Measurements from ENCODE around the gene ZDHHC5. TPM values are rescaled to one million over a fixed set of nuclear protein-coding genes. Genes with fewer than 3 reads are reported as not detected.
A peak's percentile ranks its signal among the peaks of the same experiment; 100 is the strongest.

Gene ZDHHC5
- total and polyA plus RNA-seq, 5 donors from 2014 or later = 32.1 to 49.8 (median 34.0) TPM

DNA sequence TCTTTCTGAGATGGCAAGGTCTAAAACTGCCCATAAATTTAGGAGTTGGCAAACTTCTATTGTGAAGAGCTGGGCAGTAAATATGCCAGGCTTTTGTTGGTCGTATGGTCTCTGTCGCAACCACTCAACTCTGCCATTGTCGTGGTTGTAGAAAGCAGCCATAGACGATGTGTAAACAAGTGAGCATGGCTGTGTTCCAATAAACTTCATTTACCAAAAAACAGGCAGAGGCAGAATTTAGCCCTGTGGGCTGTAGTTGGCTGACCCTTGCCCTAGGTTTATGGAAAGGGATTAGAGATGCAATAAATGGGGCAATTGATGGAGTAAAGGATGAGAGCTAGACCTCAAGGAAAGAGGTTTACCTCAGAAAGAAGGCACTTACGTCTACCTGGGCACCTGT is 35.8 kb upstream of the ZDHHC5 start:
- ATAC-seq (ENCODE audit: low read depth in 2 of 2) (no peak), DNase-seq (no peak)
- no peaks in the 10 kb centered on the region for H3K4me1 ChIP-seq (ENCODE audit: control insufficient read depth, insufficient read depth, low read length, poor library complexity, severe bottlenecking)
- Mint-ChIP-seq H3K27ac (no peak overlapping the region), H3K27me3 (peaks cover 54% of the 10 kb centered on the region), H3K4me1 (peaks cover 0 to 2% (median 0%) of the 10 kb centered on the region in 4 donors), H3K36me3 (no peaks in the 10 kb centered on the region), H3K4me3 (no peak overlapping the region), H3K9me3 (peaks cover 0 to 3% (median 0%) of the 10 kb centered on the region in 7 donors)
- peaks cover 2% of the 10 kb centered on the region for H3K27me3 ChIP-seq (ENCODE audit: control insufficient read depth, insufficient read depth, low read length)
- H3K9me3 ChIP-seq (ENCODE audit: control insufficient read depth in 2 of 2, low read length in 2 of 2) = no peaks in the 10 kb centered on the region
- H3K27ac ChIP-seq (ENCODE audit: insufficient read depth, low read length, poor library complexity, severe bottlenecking) = no peak overlapping the region
- H3K4me3 ChIP-seq (ENCODE audit: low read depth, low read length) = no peak overlapping the region
- H3K36me3 ChIP-seq (ENCODE audit: control insufficient read depth, insufficient read depth, low read length) = no peaks in the 10 kb centered on the region

DNA sequence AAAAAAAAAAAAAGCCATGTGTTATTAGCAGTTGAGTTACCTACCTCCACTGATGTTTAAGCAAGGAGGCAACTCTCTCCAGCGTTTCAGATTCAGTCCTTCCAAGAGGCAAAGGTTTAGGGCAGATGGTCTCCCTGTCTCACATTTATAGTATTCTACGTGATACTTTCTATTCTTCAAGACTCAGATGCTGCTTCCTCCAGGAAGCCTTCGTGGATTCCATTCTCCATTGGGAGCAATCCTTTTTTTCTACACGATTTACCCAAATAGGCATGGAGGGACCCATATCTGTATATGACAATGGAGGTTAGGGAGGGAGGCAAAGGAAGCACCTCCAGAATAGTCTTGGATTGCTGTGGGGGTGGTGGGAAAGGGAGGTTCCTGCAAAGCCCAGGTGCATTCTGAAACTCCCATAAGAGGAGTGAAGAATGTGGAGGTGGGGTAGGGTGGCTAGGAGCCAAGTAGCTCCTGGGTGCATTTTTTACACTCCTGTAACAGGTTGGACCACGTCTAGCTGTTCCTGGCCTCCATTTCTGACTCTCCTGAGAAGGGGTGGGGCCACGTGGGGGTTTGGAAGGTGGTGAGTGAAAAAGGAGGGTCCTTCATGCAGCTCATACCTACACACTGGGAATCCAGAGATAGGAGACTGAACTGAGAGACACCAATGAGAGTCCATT is 34.4 kb upstream of the ZDHHC5 start:
- peaks cover 0 to 3% (median 0%) of the 10 kb centered on the region in 7 donors for H3K9me3 Mint-ChIP-seq
- no peak overlapping the region for H3K4me3 Mint-ChIP-seq
- peaks cover 7% of the 10 kb centered on the region for H3K4me1 ChIP-seq (ENCODE audit: control insufficient read depth, insufficient read depth, low read length, poor library complexity, severe bottlenecking)
- no peak overlapping the region for H3K27ac ChIP-seq (ENCODE audit: insufficient read depth, low read length, poor library complexity, severe bottlenecking)
- peaks cover 3% of the 10 kb centered on the region for H3K27me3 ChIP-seq (ENCODE audit: control insufficient read depth, insufficient read depth, low read length)
- ATAC-seq (ENCODE audit: low read depth in 2 of 2) (no peak), DNase-seq (no peak)
- no peak overlapping the region for H3K27ac Mint-ChIP-seq
- peaks cover 60% of the 10 kb centered on the region for H3K27me3 Mint-ChIP-seq
- peaks cover 0 to 7% (median 3%) of the 10 kb centered on the region in 4 donors for H3K4me1 Mint-ChIP-seq
- H3K36me3 Mint-ChIP-seq = no peaks in the 10 kb centered on the region
- no peaks in the 10 kb centered on the region for H3K9me3 ChIP-seq (ENCODE audit: control insufficient read depth in 2 of 2, low read length in 2 of 2)
- no peaks in the 10 kb centered on the region for H3K36me3 ChIP-seq (ENCODE audit: control insufficient read depth, insufficient read depth, low read length)
- no peak overlapping the region for H3K4me3 ChIP-seq (ENCODE audit: low read depth, low read length)

DNA sequence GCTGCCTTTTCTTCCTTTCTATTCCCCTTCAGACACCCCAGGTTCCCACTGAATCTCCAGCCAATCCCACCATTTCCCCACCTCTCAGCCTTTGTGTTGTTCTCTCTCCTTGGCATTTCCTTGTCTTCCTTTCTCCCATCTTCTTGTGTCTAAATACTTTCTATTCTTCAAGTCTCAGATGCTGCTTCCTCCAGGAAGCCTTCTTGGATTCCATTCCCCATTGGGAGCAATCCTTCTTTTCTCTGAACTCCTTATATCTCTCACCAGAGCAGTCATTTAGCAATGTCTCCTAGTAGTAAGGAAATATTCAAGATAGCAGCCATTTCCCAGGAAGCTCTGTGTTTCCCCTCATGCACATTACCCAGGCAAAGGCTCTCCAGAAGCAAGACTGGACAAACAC is 33.6 kb upstream of the ZDHHC5 start:
- peaks cover 15% of the 10 kb centered on the region for H3K4me1 ChIP-seq (ENCODE audit: control insufficient read depth, insufficient read depth, low read length, poor library complexity, severe bottlenecking)
- Mint-ChIP-seq H3K4me1 (peaks cover 0 to 13% (median 6%) of the 10 kb centered on the region in 4 donors), H3K4me3 (no peak overlapping the region), H3K36me3 (no peaks in the 10 kb centered on the region), H3K27me3 (peaks cover 60% of the 10 kb centered on the region), H3K27ac (no peak overlapping the region), H3K9me3 (peaks cover 0 to 3% (median 0%) of the 10 kb centered on the region in 7 donors)
- peaks cover 4% of the 10 kb centered on the region for H3K27me3 ChIP-seq (ENCODE audit: control insufficient read depth, insufficient read depth, low read length)
- no peaks in the 10 kb centered on the region for H3K9me3 ChIP-seq (ENCODE audit: control insufficient read depth in 2 of 2, low read length in 2 of 2)
- ATAC-seq (ENCODE audit: low read depth in 2 of 2) = no peak
- no peak for DNase-seq
- no peak overlapping the region for H3K27ac ChIP-seq (ENCODE audit: insufficient read depth, low read length, poor library complexity, severe bottlenecking)
- H3K36me3 ChIP-seq (ENCODE audit: control insufficient read depth, insufficient read depth, low read length) = no peaks in the 10 kb centered on the region
- no peak overlapping the region for H3K4me3 ChIP-seq (ENCODE audit: low read depth, low read length)

DNA sequence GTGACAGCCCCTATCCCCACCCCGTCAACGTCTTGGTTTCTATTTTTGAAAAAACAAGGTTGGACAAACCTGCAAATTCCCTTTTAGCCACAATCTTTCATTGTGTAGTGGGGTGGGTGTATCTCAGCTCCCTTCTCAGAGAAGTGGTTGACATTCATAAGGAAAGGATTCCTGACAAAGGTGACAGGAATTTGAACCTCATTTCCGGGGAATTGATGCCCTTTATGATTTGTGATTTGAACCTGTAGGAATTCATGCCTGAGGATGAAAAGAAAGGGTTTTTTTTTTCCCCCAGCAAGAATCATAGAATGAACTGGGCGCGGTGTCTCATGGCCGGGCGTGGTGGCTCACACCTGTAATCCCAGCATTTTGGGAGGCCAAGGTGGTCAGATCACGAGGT is 32.7 kb upstream of the ZDHHC5 start:
- ATAC-seq (ENCODE audit: low read depth in 2 of 2) (no peak), DNase-seq (no peak)
- H3K4me3 ChIP-seq (ENCODE audit: low read depth, low read length) = no peak overlapping the region
- Mint-ChIP-seq H3K4me3 (no peak overlapping the region), H3K4me1 (peaks cover 0 to 21% (median 6%) of the 10 kb centered on the region in 4 donors), H3K27me3 (peaks cover 60% of the 10 kb centered on the region), H3K36me3 (no peaks in the 10 kb centered on the region), H3K9me3 (peaks cover 0 to 2% (median 0%) of the 10 kb centered on the region in 7 donors), H3K27ac (no peak overlapping the region)
- peaks cover 20% of the 10 kb centered on the region for H3K4me1 ChIP-seq (ENCODE audit: control insufficient read depth, insufficient read depth, low read length, poor library complexity, severe bottlenecking)
- no peak overlapping the region for H3K27ac ChIP-seq (ENCODE audit: insufficient read depth, low read length, poor library complexity, severe bottlenecking)
- no peaks in the 10 kb centered on the region for H3K9me3 ChIP-seq (ENCODE audit: control insufficient read depth in 2 of 2, low read length in 2 of 2)
- no peaks in the 10 kb centered on the region for H3K36me3 ChIP-seq (ENCODE audit: control insufficient read depth, insufficient read depth, low read length)
- peaks cover 4% of the 10 kb centered on the region for H3K27me3 ChIP-seq (ENCODE audit: control insufficient read depth, insufficient read depth, low read length)

DNA sequence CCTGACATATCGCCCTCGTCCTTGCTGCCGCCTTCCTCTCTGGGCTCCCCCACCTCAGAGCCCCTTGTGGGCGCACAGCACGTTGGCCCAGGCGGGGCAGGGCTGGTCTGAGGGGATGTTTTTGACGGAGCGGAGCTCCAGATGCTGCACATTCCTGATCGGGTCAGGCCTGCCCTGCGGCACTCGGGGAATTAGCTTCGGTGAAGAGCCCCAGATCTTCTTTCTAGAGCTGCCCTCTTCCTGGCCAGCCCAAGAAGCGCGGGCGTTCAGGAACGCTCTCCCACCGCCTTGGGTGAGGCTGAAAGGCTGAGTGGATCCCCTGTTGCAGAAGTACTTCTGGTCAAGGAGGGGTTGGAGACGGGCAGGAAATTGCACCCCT is 30.3 kb upstream of the ZDHHC5 start:
- Mint-ChIP-seq H3K27ac (no peak overlapping the region), H3K4me1 (peaks cover 0 to 28% (median 6%) of the 10 kb centered on the region in 4 donors), H3K27me3 (peaks cover 69% of the 10 kb centered on the region), H3K36me3 (no peaks in the 10 kb centered on the region), H3K4me3 (peak overlapping the region; percentile 73 to 94 (median 84)), H3K9me3 (peaks cover 0 to 2% (median 0%) of the 10 kb centered on the region in 7 donors)
- Histone ChIP-seq H3K9me3 (ENCODE audit: control insufficient read depth in 2 of 2, low read length in 2 of 2) (no peaks in the 10 kb centered on the region), H3K27ac (ENCODE audit: insufficient read depth, low read length, poor library complexity, severe bottlenecking) (no peak overlapping the region), H3K36me3 (ENCODE audit: control insufficient read depth, insufficient read depth, low read length) (no peaks in the 10 kb centered on the region), H3K4me3 (ENCODE audit: low read depth, low read length) (no peak overlapping the region), H3K27me3 (ENCODE audit: control insufficient read depth, insufficient read depth, low read length) (peaks cover 4% of the 10 kb centered on the region), H3K4me1 (ENCODE audit: control insufficient read depth, insufficient read depth, low read length, poor library complexity, severe bottlenecking) (peaks cover 20% of the 10 kb centered on the region)
- DNase-seq = no peak
- ATAC-seq (ENCODE audit: low read depth in 2 of 2) = no peak

DNA sequence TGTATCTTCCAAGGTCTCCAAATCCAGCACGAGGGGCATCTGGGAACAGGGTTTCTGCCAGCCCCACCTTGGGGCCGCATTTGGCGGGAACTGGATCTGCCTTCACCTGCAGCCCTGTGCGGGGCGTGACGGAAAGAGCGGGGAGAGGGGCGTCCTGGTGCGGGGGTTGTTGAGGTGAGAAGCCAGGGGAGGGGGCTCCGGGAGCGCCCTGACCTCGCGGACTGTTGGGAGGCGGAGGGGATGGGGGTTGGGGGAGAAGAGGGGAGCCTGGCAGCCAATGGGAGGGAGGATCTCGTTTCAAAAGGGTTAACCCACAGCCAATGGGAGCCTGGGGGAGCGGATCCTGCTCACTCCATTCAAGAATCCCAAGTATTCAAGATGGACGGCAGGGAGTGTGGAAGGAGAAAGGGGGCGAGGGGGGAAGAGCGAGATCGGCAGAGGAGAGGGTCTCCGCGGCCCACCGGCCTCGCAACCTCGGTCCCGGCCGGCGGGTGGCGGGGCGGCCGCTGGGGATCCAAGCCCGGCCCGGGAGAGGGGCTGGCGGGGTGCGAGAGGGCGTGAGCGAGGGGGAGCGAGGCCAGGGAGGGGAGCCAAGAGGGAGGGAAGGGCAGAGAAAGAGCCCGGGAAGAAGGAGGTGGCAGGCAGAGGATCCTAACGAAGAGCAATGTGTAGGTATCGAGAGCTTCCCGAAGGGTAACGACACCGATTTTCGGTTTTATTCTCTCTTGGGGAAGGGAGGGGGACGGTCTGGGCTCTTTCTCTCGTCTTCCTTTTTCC is 29.7 kb upstream of the ZDHHC5 start:
- Mint-ChIP-seq H3K27ac (peak overlapping the region in 2 of 3 donors; percentile 32 to 79), H3K4me3 (peak overlapping the region; percentile 76 to 94 (median 86)), H3K36me3 (no peaks in the 10 kb centered on the region), H3K27me3 (peaks cover 72% of the 10 kb centered on the region), H3K4me1 (peaks cover 0 to 28% (median 6%) of the 10 kb centered on the region in 4 donors), H3K9me3 (peaks cover 0 to 2% (median 0%) of the 10 kb centered on the region in 7 donors)
- peak overlapping the region; percentile 75 for H3K4me3 ChIP-seq (ENCODE audit: low read depth, low read length)
- H3K36me3 ChIP-seq (ENCODE audit: control insufficient read depth, insufficient read depth, low read length) = no peaks in the 10 kb centered on the region
- ATAC-seq (ENCODE audit: low read depth in 2 of 2) (no peak), DNase-seq (no peak)
- H3K9me3 ChIP-seq (ENCODE audit: control insufficient read depth in 2 of 2, low read length in 2 of 2) = no peaks in the 10 kb centered on the region
- peaks cover 4% of the 10 kb centered on the region for H3K27me3 ChIP-seq (ENCODE audit: control insufficient read depth, insufficient read depth, low read length)
- H3K4me1 ChIP-seq (ENCODE audit: control insufficient read depth, insufficient read depth, low read length, poor library complexity, severe bottlenecking) = peaks cover 20% of the 10 kb centered on the region
- no peak overlapping the region for H3K27ac ChIP-seq (ENCODE audit: insufficient read depth, low read length, poor library complexity, severe bottlenecking)

DNA sequence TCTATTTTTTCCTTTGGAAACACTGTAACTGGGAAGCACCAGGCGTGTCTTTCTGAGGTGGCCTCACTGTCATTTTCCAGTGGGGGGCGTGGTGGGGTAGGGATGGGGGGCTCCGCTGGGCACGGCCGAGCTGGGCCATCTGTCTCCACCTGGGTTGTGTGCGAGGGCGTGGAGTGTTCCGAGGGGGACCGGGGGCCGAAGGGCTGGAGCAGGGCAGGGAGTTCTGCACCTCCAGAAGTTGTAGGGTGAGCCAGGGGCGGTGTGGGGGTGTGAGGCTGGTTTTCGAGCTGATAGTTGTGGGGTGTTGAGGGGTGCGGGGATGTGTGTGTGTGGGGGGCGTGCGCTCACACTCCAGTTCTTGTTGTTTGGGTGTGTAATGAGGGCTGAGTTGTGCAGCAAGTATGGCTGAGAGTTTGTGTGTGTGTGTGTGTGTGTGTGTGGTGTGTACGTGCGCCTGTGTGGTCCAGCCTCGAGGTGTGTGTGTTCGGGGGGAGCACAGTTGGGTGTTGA is 29.0 kb upstream of the ZDHHC5 start:
- Histone ChIP-seq H3K27ac (ENCODE audit: insufficient read depth, low read length, poor library complexity, severe bottlenecking) (no peak overlapping the region), H3K27me3 (ENCODE audit: control insufficient read depth, insufficient read depth, low read length) (peaks cover 4% of the 10 kb centered on the region), H3K4me3 (ENCODE audit: low read depth, low read length) (peak overlapping the region; percentile 75), H3K9me3 (ENCODE audit: control insufficient read depth in 2 of 2, low read length in 2 of 2) (no peaks in the 10 kb centered on the region), H3K36me3 (ENCODE audit: control insufficient read depth, insufficient read depth, low read length) (no peaks in the 10 kb centered on the region), H3K4me1 (ENCODE audit: control insufficient read depth, insufficient read depth, low read length, poor library complexity, severe bottlenecking) (peaks cover 20% of the 10 kb centered on the region)
- Mint-ChIP-seq H3K36me3 (no peaks in the 10 kb centered on the region), H3K27me3 (peaks cover 72% of the 10 kb centered on the region), H3K9me3 (peaks cover 0 to 2% (median 0%) of the 10 kb centered on the region in 7 donors), H3K4me3 (peak overlapping the region; percentile 76 to 91 (median 85)), H3K4me1 (peaks cover 0 to 28% (median 6%) of the 10 kb centered on the region in 4 donors), H3K27ac (peak overlapping the region in 2 of 3 donors; percentile 32 to 79)
- ATAC-seq (ENCODE audit: low read depth in 2 of 2) (peak in 1 of 2 donors; percentile 21), DNase-seq (peak in 1 of 3 donors; percentile 19)

All from CD4-positive, CD25-positive, alpha-beta regulatory T cell (primary cell).